Eye (tissue), 1 donor: ENCODE measurements around the gene TIAM2.

ENCODE experiments used
- DNase-seq: peaks from one replicate; pipeline ENCODE4 v3.0.0-alpha.2; 2015

Gene TIAM2

DNA sequence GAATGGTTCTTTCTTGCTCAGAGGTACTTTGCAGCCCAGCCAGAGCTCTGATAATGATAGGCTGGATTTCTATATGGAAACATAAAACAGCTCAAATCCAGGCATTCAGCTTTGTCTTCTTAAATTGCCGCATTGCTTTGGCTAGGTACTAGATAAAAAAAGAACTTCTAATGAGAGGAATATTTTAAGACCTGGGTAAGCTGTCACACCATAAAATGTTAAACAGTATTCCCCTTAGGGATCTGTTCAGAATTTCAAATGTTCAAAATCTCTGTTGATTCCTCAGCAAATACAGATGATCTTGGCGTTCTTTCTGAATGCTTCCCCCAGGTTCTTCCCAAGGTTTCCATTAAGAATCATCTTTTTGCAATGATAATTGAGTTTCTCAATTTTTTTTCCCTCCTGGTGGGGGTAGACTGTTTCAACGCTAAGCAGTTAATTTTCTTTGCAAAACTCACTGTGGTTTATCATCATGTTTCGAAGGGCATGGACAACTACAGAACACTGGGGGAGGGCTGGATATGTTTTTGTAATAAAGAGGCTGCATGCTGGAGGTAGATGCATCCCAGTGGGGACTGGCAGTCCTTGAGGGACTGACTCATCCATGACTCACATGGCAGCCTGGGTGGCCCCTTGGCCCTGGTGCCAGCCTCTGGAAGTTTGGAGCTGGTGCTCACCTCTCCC lies 31.0 kb downstream of the TIAM2 start:
- no peak for DNase-seq

- no peak for DNase-seq
Observed at GRCh38 chr6:155026706-155027045, 31.6 kb downstream of the TIAM2 start.

- no peak for DNase-seq
Observed at GRCh38 chr6:155030148-155030720, 35.1 kb downstream of the TIAM2 start.

- DNase-seq, result no peak
Observed at GRCh38 chr6:155031091-155031490, 36.0 kb downstream of the TIAM2 start.

DNA sequence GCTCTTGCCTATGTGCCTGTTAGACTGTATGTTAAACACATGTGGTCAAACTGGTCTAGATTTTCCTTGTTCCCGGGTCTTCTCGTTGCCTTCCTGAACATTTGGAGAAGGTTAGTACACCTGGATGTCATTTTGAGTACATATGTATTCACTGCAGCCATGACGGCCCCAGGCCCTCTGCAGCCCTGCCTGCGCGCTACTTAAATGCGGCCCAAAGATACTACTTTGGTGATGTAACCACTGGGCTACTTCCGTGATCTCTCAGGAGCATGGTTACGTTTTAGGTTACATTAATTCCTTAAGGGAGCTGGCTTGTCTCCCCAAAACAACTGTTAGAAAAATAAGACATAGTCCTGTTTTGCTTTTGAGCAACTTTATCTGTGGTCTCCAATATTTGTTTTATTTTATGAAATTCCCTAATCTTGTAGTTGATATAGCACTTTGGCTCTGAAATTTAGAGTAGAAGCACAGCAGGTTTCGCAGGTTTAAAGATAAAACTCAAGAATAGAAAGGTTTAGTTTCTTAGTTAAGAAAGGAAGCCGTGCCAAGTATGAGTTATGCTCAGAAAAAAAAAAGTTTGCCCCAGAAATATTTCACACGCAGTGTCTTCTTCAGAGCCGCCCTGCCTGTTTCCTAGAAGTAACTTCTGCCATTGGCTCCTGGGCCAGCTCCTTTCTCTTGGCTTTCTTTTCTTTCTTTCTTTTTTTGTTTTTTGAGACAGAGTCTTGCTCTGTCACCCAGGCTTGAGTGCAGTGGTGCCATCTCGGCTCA lies 38.1 kb downstream of the TIAM2 start:
- DNase-seq, result no peak

DNA sequence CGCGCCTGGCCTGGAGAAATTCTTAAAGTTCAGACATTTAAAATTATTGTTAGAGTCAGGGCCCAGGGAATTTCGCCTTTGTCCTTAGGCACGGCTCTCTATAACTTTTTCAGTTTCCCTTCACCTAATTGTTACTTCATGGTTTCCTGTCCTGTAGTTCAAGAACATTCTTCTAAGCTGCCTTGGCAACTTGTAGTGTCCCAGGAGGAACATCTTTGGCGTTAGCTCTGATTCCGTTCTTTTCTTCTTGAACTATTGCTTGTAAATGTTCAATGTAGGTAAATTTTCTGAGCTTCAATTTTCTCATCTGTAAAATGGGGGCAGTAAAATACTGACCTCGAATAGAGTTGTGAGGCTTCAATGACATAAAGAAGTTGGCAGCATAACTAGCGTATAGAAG lies 41.8 kb downstream of the TIAM2 start:
- no peak for DNase-seq

- DNase-seq, result no peak
Observed at GRCh38 chr6:155038104-155038503, 43.0 kb downstream of the TIAM2 start.

DNA sequence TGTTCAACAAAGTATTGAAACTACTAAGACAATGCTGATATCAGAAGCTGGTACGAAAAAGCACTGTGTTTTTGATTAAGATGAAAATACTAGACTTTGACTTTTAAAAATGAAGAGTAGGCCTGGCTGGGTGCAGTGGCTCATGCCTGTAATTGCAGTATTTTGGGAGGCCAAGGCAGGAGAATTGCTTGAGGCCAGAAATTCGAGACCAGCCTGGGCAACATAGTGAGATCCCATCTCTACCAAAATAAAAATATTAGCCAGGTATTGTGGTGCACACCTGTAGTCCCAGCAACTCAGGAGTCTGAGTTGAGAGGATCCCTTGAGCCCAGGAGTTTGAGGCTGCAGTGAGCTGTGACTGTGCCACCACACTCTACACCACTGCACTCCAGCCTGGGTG lies 43.4 kb downstream of the TIAM2 start:
- no peak for DNase-seq

- DNase-seq, result no peak
Observed at GRCh38 chr6:155039618-155040017, 44.5 kb downstream of the TIAM2 start.

GRCh38 chr6:155040154-155040553 lies 45.0 kb downstream of the TIAM2 start:
- DNase-seq, result peak; percentile 50

DNA sequence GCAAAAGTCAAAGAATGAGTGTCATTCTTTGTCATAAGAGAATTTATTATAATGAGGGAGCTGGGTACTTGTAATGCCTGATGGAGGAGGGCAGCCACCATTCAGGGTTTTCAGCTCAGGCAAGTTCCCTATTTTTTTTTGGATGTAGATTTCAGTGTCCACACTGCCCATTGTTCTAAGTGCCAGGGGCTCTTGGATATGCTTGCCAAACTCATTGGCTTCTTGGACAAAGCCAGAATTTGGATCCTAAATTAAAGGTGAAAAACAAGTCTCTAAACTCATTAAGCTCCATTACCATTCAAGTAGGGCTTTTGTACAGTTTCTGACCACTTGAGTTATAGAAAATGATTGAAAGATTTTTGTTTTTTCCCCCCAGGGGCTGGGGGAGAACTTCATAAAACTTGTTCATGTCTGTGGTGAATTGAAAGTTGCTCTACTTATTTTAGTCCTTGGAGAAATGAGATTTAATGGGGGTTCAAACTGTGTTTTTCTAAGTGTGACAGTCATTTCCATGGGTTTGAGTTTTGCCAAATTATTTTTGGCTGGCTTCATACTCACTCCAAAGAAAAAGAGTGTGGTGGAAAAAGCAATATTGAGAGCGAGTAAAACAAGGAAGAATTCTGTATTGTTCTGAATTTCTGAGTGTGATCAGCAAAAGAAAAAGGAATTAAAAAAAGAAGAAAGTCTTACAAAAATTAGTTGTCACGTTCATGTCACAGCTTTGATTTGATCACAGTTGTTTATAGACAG lies 46.0 kb downstream of the TIAM2 start:
- DNase-seq, result no peak

- peak; percentile 33 for DNase-seq
Observed at GRCh38 chr6:155041741-155042279, 46.7 kb downstream of the TIAM2 start.

DNA sequence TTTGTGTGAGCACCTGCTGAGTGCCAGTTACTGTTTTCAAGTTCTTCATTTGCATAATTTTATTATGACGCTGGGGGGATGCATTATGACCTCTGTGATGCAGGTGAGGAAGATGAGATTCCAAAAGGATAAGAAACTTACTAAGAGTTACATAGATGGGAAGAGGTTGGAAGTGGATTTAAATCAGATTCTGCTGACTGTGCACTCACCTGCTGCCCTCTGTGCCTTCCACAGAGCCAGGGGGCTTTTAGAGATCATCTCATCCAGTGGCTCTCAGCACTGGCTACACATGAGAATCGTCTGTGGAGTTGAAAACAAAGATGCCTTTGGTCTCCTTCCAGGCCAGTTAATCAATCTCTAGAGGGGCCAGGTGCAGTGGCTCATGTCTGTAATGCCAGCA lies 47.9 kb downstream of the TIAM2 start:
- no peak for DNase-seq

DNA sequence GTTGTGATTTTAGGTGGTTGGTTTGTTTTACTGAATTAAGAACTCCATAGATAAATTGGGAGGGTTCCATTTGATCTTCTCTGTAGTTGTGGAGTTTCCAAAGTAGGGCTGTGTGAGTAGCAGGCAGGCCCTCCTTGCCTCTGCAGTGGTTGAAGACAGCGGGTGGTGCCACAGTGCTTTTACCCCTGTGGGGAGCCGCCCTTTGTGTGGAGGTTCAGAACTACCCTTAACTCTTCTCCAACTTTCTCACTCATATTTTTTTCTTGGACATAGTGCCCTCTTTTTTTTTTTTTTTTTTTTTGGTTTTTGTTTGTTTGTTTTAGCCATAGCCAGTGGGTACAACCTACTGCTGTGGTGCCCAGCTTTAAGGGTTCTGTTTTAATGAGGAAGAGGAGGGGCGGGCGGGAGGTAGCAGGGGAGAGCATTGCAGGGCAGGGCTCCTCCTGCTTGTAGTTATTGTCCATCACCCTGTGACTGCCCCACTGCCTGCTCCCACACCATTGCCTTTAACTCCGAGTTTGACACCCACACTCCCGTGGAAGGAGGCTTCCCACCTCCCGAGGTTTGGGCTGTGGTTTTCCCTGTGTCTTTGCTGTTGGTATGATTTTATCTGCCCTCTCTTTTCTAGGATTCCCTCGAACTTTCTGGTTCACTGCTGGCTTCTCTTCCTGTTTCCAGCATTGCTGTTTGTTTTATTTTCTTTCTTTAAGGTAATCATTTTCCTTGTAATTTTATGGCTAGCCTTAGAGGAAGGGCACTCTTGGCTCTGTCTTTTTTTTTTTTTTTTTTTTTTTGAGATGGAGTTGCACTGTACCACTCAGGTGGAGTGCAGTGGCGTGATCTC lies 50.7 kb downstream of the TIAM2 start:
- no peak for DNase-seq

DNA sequence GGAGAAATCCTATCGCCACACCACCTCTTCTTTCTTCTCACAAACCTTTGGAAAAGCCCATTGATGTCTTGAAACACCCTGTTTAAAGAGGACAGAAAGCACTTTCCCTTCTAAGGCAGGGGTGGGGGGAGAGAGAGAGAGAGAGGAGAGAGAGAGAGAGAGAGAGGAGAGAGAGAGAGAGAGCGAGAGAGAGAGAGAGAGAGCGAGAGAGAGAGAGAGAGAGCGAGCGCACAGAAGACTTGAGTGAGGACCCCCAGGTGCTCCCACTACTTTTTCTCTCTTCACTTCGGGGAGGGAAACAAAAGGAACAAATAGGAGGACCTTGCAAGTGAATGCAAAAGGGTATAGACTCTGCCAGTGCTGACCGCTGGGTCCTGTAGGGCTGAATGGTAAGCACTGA lies 52.4 kb downstream of the TIAM2 start:
- DNase-seq, result no peak

GRCh38 chr6:155050311-155050710 lies 55.2 kb downstream of the TIAM2 start:
- DNase-seq, result no peak

DNA sequence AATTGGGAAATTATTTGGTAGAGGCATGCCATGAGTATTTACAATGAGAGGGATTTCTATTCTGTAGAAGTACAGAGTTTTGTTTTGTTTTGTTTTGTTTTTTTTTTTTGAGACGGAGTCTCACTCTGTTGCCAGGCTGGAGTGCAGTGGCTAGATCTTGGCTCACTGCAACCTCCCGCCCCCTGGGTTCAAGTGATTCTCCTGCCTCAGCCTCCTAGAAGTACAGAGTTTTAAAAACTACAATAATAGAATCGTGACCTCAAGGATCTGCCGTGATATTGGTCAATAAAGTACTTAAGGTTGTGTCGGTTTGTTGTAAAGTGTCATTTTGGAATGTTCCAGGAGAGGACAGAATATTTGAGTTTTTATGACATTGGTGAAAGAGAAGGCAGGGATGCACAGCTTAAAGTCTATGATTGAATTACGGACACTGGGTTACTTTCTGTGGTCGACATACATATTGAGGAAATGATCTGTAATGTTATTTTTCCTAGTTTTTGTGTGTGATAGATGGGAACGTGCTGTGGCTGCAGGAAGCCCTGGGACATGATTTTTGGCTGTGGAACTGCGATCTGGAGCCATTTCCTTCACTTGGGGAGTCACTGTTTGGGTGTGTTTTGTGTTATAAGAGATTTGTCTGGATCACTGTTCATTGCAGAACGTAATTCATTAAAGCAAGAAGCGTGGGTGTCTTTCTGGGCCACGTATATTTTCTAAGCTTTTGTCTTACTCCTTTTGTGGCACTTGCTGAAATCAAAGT lies 59.6 kb downstream of the TIAM2 start:
- DNase-seq, result no peak

- DNase-seq, result no peak
Observed at GRCh38 chr6:155055729-155056128, 60.6 kb downstream of the TIAM2 start.

- no peak for DNase-seq
Observed at GRCh38 chr6:155056756-155057155, 61.6 kb downstream of the TIAM2 start.

DNA sequence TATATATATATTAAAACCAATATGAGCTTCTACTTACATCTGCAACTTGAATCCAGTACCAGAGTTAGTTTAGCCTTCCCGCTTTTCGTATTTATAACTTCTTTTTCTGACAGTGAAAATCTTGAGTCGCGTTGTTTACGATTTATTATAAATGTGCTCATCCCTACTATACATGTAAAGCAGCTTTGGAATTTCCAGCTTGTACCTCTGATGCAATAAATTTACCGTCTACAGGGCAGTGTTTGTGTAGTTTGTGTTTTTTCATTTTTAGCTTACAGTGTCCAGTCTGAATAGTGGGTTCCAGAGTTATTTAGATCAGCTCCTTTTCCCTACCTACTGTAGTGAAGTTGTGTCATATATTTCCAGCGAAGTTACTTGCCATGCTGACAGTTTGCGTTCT lies 66.3 kb downstream of the TIAM2 start:
- DNase-seq, result no peak

- no peak for DNase-seq
Observed at GRCh38 chr6:155062866-155063341, 67.8 kb downstream of the TIAM2 start.
